Fibroblast of lung (primary cell): ENCODE results near the gene ERICH4. TPM values are rescaled to one million over a fixed set of nuclear protein-coding genes. Genes with fewer than 3 reads are reported as not detected.

ENCODE experiments used
- DNase-seq, 2 donors: peaks; one replicate each; pipeline versions ENCODE4 v3.0.0 to v3.0.0-alpha.2; 2010; ENCODE audit warnings: low read depth in 2 of 2
- H2AFZ ChIP-seq: 2 replicates; pipeline ENCODE4 v1.5.1; 2012; ENCODE audit warnings: low read length, control low read depth, inconsistent platforms
- H3K27ac ChIP-seq: 2 replicates; pipeline ENCODE4 v1.5.1; 2011; ENCODE audit warnings: low read length, control low read depth; ENCODE audit not compliant: insufficient read depth
- H3K27me3 ChIP-seq: 2 replicates; pipeline ENCODE4 v1.5.1; 2011; ENCODE audit warnings: mild to moderate bottlenecking, low read length; ENCODE audit not compliant: control insufficient read depth, insufficient read depth
- H3K36me3 ChIP-seq: 2 replicates; pipeline ENCODE4 v1.5.1; 2011; ENCODE audit warnings: low read length; ENCODE audit not compliant: control insufficient read depth, insufficient read depth
- H3K4me1 ChIP-seq: 2 replicates; pipeline ENCODE4 v1.5.1; 2011; ENCODE audit warnings: low read length; ENCODE audit not compliant: control insufficient read depth, insufficient read depth; ENCODE audit errors: extremely low read depth
- H3K4me2 ChIP-seq: 2 replicates; pipeline ENCODE4 v1.5.1; 2011; ENCODE audit warnings: low read length, control low read depth; ENCODE audit not compliant: insufficient read depth; ENCODE audit errors: extremely low read depth
- H3K4me3 ChIP-seq, 4 experiments: fragments of 200-600 bp in 1 of 4; sonication (generic) in 1 of 4; replicated peaks in 1 of 4; 2 replicates each; pipeline ENCODE4 v1.5.1; 2011 to 2016; ENCODE audit warnings: low read length in 4 of 4, low read depth in 3 of 4, mild to moderate bottlenecking in 3 of 4, control low read depth in 2 of 4, inconsistent platforms in 1 of 4, mixed read lengths in 1 of 4; ENCODE audit not compliant: insufficient read depth in 1 of 4; ENCODE audit errors: control extremely low read depth in 1 of 4
- H3K79me2 ChIP-seq: 2 replicates; pipeline ENCODE4 v1.5.1; 2012; ENCODE audit warnings: mild to moderate bottlenecking, low read length, inconsistent platforms; ENCODE audit not compliant: control insufficient read depth, insufficient read depth
- H3K9ac ChIP-seq: 2 replicates; pipeline ENCODE4 v1.5.1; 2011; ENCODE audit warnings: mild to moderate bottlenecking, low read length, control low read depth; ENCODE audit not compliant: insufficient read depth
- H3K9me3 ChIP-seq: 2 replicates; pipeline ENCODE4 v1.5.1; 2012; ENCODE audit warnings: low read depth, low read length; ENCODE audit not compliant: control insufficient read depth, insufficient read depth
- H4K20me1 ChIP-seq: 2 replicates; pipeline ENCODE4 v1.5.1; 2011; ENCODE audit warnings: low read length; ENCODE audit not compliant: control insufficient read depth, insufficient read depth; ENCODE audit errors: extremely low read depth
- CTCF ChIP-seq, 2 donors: IDR thresholded peaks in 1 of 2; conservative IDR thresholded peaks in 1 of 2; 1 replicate in 1 of 2; 2 replicates in 1 of 2; pipeline ENCODE4 v1.5.1; 2011 to 2012; ENCODE audit warnings: low read length in 2 of 2, control low read depth in 1 of 2, inconsistent platforms in 1 of 2, low read depth in 1 of 2, mild to moderate bottlenecking in 1 of 2
- EZH2 ChIP-seq: IDR thresholded peaks from 2 replicates; pipeline ENCODE4 v1.5.1; 2012; ENCODE audit warnings: low read length, control low read depth, mild to moderate bottlenecking; ENCODE audit errors: missing control alignments
- polyA plus RNA-seq, 2 donors: library from polyadenylated mRNA; depleted of rRNA in 1 of 2; stranded (reverse) in 1 of 2; unstranded in 1 of 2; fragments of >200 nt; gene quantifications; 2 replicates each; pipeline ENCODE4 v1.2.1, GENCODE V29; 2011 to 2012; ENCODE audit warnings: missing spikeins in 1 of 2
- total RNA-seq: library from RNA; depleted of rRNA; stranded (reverse); fragments of >200 nt; gene quantifications from 2 replicates; pipeline ENCODE4 v1.2.1, GENCODE V29; 2014

ERICH4 gene
- total and polyA plus RNA-seq, 2 donors (not counting 1 experiment from before 2014, with no cell fraction given) = not detected

- no peaks in the 10 kb centered on the region for H3K36me3 ChIP-seq
- H2AFZ ChIP-seq = no peak overlapping the region
- H3K9me3 ChIP-seq = no peaks in the 10 kb centered on the region
- no peaks in the 10 kb centered on the region for H3K27me3 ChIP-seq
- no peaks in the 10 kb centered on the region for H3K79me2 ChIP-seq
- TF ChIP-seq EZH2 (no peak), CTCF (conservative IDR thresholded peaks at IDR 0.05 in 1 of 2, IDR thresholded peaks at IDR 0.05 in 1 of 2; ENCODE audit: low read depth in 1 of 2, low read length in 2 of 2) (no peak)
- no peaks in the 10 kb centered on the region for H3K4me1 ChIP-seq
- H3K9ac ChIP-seq = no peak overlapping the region
- no peaks in the 10 kb centered on the region for H4K20me1 ChIP-seq
- H3K4me2 ChIP-seq = no peak overlapping the region
- H3K27ac ChIP-seq = no peak overlapping the region
- no peak for DNase-seq
- no peak overlapping the region for H3K4me3 ChIP-seq
Measured at GRCh38 chr19:41476583-41476982, 33.6 kb downstream of the ERICH4 start.

DNA sequence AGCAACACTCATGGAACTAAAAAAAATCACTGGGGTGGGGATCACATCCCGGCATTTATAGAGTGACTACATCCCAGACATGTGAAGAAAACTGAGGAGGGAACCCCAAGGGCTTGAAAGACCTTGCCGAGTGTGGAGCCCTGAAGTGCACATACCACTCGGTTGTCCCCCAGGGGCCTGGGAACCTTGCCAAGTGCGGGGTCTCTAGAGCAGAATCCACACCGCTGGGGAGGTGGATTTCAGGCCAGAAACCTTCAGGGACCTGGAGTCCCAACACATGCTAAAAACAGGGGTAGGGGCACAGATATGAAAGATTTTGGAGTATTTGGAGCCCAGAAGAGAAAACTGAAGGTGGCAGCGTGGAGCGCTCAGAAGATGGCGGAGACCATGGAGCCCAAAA is 35.2 kb downstream of the ERICH4 start:
- Histone ChIP-seq H3K9ac (no peak overlapping the region), H3K79me2 (no peaks in the 10 kb centered on the region), H3K4me2 (no peak overlapping the region), H3K27me3 (no peaks in the 10 kb centered on the region), H3K4me3 (no peak overlapping the region), H3K4me1 (no peaks in the 10 kb centered on the region), H3K27ac (no peak overlapping the region), H4K20me1 (no peaks in the 10 kb centered on the region), H3K36me3 (no peaks in the 10 kb centered on the region), H3K9me3 (no peaks in the 10 kb centered on the region), H2AFZ (no peak overlapping the region)
- TF ChIP-seq EZH2 (no peak), CTCF (conservative IDR thresholded peaks at IDR 0.05 in 1 of 2, IDR thresholded peaks at IDR 0.05 in 1 of 2; ENCODE audit: low read depth in 1 of 2, low read length in 2 of 2) (no peak)
- no peak for DNase-seq

DNA sequence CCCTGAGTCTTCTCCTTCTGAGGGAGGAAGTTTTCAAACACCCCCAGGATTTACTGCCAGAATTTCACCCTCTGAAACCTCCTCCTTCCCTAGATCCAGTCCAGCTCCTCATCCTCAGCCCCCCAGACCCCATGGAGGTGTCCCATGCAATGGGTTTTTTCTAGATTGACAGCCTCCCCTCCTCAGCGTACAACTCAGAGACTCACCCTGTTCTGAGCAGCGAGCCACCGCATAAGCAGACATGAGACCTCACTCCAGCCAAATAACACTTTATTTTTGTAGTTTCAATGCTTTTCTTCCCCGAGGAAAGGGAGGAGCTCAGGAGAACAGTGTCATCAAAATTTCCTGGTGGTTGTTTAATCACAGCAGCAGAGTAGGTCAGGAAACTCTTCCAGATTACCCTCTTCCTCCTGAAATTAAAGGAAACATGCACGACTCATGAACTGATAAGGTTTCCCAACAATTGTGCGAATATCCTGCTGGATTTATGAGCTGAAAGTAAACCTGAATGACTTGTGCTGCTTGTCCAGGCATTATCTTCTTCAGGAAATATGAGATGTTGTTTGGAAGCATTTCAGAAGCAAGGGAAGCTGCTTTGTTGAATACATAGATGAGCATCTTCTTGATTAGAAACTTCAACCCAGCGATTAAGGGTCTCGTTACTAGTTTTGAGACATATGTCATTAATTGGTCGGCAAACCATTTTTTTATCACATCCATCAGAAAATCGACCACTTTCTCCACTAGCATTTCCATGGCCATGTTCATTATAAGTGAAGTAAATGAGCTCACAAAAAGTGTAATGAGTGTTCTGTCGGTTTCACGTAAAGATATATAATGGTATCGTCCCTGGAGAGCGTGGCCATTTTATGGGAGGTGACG is 36.2 kb downstream of the ERICH4 start:
- Histone ChIP-seq H2AFZ (no peak overlapping the region), H3K4me1 (no peaks in the 10 kb centered on the region), H3K9ac (no peak overlapping the region), H3K9me3 (no peaks in the 10 kb centered on the region), H3K4me3 (no peak overlapping the region), H3K36me3 (no peaks in the 10 kb centered on the region), H3K27ac (no peak overlapping the region), H4K20me1 (no peaks in the 10 kb centered on the region), H3K79me2 (no peaks in the 10 kb centered on the region), H3K27me3 (no peaks in the 10 kb centered on the region), H3K4me2 (no peak overlapping the region)
- DNase-seq = no peak
- TF ChIP-seq CTCF (conservative IDR thresholded peaks at IDR 0.05 in 1 of 2, IDR thresholded peaks at IDR 0.05 in 1 of 2; ENCODE audit: low read depth in 1 of 2, low read length in 2 of 2) = no peak
- no peak for TF ChIP-seq EZH2
